HG02623 (cell line): Measurements from ENCODE around the gene SP4.
"Not testable (repeated sequence)": the region's sequence is repeated elsewhere in the genome, so short reads cannot be mapped to it uniquely, and the experiment has no call there.

Experiments
- ATAC-seq: cut with Tn5 transposase; IDR thresholded peaks from one replicate; pipeline ENCODE4 v1.9.1; 2021; ENCODE audit warnings: moderate library complexity; ENCODE audit not compliant: unreplicated experiment

SP4 gene

DNA sequence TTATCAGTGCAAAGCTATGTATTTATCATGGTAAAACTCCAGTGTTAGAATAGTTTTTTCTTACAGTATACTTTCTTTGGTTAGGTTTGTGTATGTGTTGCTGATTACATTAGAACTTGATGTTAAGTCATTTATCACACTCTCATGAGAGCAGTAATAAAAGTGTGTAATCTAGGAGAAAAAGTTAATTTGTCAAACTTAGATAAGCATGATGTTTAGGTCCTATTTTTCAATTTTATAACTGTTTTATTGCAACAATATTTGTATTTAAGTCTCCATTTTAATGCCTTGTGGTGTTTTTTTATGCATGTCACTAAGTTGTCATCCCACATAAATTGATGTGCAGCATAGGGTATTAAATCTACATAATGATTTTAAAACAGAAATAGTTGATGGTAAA lies 86.2 kb downstream of the SP4 start:
- ATAC-seq, result no peak

DNA sequence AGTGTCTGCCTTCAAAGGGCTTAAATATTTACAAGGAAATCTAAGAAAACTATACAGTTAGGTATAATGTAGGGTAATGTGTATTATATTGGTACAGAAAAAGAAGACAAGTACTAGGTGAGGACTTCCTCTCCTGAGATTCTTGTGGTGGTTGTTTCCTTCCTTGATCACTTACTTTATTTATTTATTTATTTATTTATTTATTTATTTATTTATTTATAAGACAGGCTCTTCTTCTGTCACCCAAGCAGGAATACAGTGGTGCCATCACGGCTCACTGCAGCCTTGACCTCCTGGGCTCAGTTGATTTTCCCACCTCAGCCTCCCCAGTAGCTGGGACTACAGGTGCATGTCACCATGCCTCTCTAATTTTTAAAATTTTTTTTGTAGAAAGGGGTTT lies 96.8 kb downstream of the SP4 start:
- ATAC-seq, result no peak

DNA sequence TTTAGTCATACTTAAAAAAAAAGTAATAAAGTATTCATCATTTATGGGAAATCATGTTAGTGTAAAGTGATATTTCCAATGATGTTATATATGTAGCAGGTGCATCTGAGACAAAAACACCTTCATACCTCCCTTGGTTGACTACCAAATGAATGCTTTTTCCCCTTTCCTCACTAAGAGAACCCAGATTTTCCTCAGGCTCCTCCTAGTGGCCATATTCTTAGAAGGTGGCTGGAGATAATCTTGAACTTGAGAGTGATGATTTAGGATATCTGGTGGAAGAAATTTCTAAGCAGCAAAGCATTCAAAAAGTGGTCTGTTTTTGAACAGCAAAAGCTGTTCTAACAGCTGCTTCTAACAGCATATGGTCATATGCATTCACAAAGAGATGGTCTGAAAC lies 98.1 kb downstream of the SP4 start:
- ATAC-seq, result no peak

DNA sequence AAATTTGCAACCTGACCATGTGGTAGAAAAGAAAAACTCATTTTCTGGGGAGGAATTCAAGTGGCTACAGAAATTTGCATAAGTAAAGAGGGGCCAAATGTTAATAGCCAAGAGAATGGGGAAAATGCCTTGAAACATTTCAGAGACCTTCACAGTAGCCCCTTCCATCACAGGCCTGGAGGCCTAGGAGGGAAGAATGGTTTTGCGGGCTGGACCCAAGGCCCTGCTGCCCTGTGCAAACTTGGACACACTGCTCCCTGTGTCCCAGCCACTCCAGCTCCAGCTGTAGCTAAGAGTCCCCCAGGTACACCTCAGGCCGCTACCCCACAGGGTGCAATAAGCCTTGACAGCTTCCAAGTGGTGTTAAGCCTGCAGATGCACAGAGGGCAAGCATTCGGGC lies 98.6 kb downstream of the SP4 start:
- ATAC-seq, result no peak

DNA sequence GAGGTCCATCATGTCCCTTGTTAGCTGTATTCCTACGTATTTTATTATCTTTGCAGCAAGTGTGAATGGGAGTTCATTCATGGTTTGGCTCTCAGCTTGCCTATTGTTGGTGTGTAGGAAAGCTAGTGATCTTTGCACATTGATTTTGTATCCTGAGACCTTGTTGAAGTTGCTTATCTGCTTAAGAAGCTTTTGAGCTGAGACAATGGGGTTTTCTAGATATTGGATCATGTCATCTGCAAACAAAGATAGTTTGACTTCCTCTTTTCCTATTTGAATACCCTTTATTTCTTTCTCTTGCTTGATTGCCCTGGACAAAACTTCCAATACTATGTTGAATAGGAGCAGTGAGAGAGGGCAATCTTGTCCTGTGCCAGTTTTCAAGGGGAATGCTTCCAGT lies 104.6 kb downstream of the SP4 start:
- ATAC-seq, result not testable (repeated sequence)

DNA sequence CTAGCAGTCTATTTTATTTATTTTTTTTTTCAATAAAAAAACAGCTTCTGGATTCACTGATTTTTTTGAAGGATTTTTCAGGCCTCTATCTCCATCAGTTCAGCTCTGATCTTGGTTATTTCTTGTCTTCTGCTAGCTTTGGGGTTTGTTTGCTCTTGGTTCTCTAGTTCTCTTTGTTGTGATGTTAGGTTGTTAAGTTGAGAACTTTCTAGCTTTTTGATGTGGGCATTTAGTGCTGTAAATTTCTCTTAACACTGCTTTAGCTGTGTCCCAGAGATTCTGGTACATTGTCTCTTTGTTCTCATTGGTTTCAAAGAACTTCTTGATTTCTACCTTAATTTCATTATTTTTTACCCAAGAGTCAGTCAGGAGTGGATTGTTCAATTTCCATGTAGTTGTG lies 105.8 kb downstream of the SP4 start:
- not testable (repeated sequence) for ATAC-seq

DNA sequence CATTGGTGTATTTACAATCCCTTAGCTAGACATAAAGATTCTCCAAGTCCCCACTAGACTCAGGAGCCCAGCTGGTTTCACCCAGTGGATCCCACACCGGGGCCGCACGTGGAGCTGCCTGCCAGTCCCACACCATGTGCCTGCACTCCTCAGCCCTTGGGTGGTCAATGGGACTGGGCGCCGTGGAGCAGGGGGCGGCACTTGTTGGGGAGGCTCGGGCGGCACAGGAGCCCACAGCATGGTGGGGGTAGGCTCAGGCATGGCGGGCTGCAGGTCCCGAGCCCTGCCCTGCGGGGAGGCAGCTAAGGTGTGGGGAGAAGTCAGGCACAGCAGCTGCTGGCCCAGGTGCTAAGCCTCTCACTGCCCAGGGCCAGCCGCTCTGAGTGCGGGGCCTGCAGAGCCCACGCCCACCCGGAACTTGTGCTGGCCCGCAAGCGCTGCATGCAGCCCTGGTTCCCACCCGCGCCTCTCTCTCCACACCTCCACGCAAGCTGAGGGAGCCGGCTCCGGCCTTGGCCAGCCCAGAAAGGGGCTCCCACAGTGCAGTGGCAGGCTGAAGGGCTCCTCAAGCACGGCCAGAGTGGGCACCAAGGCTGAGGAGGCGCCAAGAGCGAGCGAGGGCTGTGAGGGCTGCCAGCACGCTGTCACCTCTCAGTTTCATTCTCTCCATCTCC lies 108.7 kb downstream of the SP4 start:
- not testable (repeated sequence) for ATAC-seq

DNA sequence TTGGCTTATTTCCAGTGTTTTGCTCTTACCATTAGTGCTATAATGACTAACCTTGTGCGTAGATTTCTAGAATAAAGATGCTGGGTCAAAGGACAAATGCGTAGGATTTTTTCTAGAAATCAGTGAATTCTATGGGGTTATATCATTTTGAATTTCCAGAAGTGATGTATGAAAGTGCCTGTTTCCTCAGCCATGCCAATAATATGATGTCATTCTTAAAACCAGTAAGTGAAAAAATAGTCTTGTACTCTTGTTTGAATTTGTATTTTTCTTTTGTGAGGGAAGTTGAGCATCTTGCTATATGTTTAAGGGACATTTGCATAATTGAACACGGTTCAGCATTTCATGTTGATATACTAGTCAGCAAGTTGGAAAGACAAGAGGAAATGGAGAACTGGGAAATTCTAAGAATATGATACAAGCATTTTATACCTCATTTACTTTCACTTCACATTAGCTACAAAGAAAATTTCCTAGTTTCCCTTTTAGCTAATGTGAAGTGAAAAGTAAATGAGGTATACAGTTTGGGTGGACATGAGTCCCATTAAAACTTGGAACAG lies 111.1 kb downstream of the SP4 start:
- ATAC-seq, result no peak

DNA sequence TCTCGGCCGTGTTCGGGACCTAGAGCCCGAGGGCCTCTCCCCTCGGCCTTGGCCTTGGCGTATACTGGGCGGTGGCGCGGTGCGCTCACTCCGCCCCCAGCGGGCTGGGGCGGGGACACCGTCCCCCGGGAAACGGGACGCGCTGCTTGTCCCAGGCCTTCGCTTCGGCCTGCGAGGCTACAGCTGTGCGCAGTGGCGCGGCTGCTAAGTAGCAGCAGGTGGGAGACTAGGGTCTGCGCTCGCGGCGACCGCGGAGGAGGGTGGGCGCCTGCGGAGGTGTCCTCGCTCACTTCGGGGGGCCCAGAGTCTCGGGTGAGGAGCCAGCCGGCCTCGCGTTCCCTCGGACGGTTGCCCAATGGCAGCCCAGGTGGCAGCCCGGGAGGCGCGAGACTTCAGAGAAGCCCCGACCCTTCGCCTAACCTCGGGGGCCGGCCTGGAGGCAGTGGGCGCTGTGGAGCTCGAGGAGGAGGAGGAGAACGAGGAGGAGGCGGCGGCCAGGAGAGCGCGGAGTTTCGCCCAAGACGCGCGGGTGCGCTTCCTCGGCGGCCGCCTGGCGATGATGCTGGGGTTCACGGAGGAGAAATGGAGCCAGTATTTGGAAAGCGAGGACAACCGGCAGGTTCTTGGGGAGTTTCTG lies 115.1 kb downstream of the SP4 start, which contains the start of gene DNAH11:
DNAH11 (plus strand) TSS at position 149 of the 637 bp plus-strand sequence; CDS start at position 356, 207 bp downstream.
- no peak for ATAC-seq

DNA sequence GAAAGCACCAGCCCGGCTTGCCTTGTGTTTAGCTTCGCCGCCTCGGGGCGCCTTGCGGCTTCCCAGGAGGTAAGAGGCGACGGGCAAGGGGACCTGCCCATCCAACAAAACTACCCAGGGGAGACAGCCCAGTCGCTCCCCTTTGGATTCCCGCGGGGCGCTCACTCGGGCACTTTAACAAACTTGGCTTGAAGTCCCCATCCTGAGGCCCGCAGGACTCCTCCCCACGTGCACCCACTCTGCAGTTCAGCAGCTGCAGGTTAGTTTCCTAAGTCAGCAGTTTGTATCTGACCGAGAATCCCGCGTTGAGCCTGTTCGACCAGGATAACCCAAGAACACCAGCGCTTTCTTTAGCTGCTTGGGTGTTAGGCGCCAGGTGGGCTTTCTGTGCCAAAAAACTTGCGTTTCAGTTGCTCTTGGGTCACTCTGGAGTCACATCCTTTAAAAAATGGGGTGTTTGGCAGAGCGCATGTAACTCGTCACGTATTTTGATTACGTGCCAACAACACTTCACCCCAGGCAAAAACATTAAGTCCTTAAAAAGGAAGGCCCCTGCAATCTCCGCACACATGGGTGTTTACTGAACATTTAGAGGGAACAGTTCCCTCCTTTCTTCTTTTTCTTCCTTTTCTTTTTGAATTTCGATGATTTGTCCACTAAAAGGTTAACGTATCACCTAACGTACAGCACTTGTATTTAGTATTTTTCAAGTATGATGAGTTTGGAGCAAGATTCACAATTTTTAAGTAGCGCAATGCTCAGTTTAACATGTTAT lies 115.8 kb downstream of the SP4 start:
- ATAC-seq, result no peak

DNA sequence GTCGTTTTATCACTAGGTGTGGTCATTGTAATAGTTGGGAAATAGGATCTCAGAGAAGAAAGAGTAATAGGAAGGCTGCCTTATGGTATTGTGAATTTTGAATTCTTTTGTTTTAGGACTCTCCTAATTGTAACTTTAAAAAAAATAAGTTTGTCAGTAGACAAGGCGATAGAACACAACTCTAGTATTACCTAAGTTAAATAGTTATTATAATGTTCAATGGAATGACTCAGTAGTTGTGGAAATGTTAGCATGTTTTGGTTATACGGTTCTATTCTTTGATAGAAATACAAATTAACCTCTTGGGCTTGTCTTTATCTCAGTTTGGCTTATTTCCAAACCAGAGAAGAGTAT lies 116.4 kb downstream of the SP4 start:
- no peak for ATAC-seq

DNA sequence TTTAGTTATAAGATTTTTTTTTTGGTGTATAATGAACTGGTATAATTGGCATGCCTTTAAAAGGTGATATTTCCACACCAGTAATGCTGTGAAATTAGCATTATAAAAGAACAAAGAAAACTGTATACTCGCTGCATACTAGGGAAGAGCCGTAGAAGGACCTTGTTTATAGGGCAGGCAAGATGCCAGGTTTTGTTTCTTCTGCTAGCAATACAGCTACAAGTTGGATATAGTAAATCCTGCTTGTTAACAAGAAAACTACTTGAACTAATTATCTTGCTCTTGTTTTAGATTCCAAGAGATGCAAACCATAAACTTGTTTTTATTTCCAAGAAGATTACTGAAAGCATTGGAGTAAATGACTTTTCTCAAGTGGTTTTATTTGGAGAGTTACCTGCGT lies 116.8 kb downstream of the SP4 start:
- ATAC-seq, result no peak

DNA sequence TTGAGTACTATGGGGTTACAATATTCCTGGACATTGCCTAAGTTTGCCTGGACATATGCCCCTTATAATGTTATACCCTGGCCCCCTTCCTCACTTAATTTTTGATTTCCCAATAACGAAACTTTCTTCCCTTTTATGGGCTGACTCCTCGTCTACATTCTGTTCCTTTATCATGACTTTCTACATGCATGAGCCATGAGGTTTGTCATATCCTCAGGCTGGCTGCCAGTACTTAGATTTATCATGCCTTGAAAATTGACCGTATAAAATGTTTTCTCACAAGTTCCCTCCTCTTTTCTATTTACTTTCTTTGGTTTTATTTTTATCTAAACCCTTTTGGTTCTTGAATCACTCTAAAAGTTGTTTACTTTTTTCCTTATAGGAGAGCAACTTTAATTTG lies 119.6 kb downstream of the SP4 start:
- no peak for ATAC-seq

DNA sequence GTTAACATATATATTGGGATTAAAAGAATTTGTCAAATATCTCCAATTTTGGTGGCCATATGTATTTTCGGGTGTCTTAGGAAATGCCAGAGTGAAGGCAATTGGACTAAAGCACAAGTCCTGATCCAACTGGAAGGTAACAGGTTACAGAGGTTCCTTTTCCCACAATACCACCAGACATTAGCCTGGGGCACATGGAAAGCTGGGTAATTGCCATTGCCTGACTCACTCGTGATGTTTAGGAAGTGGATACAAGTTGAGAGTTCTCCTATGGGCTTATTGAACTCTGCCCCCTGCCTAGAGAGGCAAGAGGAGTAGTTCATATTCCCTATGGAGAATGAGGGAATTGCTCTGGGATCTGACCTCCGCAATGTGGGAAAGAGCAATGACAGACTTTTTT lies 120.6 kb downstream of the SP4 start:
- ATAC-seq, result no peak

DNA sequence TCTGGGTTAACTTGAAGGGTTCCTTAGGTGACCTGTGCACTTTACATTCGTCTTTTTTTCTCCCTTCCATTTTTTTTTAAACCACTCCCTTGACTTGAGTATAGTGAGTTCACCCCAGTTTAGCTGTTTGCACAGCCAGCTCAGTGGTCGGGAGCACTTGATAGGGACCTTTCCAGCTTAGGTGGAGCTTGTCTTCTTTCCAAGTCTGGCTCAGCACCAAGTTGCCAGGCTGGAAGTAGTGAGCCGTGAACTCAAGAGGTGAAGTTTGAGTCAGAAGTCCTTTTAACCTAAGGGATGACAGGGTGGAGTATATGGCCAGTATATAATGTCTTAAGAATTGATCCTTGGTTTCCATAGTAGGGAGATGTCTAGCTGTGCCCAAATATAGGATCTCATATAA lies 122.2 kb downstream of the SP4 start:
- ATAC-seq, result no peak

DNA sequence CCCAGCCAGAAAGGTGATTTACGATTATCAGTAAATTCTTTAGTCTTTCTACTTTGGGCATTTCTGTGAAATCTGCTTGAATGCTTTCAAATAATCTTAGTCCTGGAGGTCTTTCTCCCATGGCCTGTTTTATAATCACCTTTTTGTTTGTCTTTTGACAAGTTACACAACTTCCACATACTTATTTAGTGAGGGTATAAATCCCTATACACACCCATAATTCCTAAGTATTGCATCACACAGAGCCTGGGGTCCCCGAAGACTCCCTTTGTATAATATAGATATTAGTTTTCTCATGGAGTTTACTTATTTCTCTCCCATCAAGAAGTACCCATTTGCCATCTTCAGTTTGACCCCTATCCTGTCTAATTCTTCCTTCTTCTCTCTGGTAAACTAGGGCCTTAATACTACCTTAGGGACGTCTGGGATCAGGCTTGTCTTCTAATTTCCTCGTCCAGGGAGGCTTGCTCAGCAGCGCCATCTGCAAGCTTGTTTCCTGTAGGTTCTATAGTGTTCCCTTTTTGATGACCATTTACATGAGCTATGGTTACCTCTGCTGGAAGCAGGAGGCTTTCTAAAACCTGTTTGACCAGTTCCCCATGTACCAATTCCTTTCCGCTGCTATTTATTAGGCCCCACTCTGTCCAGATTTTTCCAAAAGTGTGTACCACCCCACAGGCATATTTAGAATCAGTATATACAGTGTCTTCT lies 123.1 kb downstream of the SP4 start:
- ATAC-seq, result no peak

DNA sequence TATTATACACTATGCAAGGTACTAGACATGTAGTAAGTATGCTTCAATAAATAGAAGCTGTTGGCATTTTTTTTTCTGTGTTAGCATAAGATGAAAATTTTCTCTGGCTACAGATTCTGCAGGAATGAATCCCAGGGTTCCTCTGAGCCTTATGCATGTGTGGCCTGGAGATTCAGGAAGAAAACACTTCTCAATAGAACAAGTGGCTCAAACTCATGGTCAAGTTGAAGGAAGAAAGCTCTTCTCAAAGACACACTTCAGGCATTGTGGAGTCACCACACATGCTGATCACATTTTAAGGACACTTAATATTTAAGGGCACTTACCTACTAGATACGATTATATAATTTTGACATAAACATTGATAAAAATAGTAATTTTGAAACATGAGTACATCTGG lies 134.5 kb downstream of the SP4 start:
- no peak for ATAC-seq
